Endothelial cell of umbilical vein (primary cell): ENCODE data around the gene PAQR4.

Experiments
- FOS ChIP-seq: IDR thresholded peaks from 2 replicates; pipeline ENCODE4 v1.6.1; 2011; ENCODE audit warnings: mild to moderate bottlenecking, low read length, moderate library complexity, borderline replicate concordance; ENCODE audit not compliant: insufficient read depth
- POLR2A ChIP-seq: IDR thresholded peaks from 2 replicates; pipeline ENCODE4 v1.6.1; 2012; ENCODE audit warnings: low read depth, mild to moderate bottlenecking, control low read depth, low read length
- POLR2AphosphoS5 ChIP-seq: IDR thresholded peaks from 2 replicates; pipeline ENCODE4 v1.6.1; 2012; ENCODE audit warnings: low read depth, mild to moderate bottlenecking, control low read depth, low read length, moderate library complexity; ENCODE audit not compliant: insufficient read depth
- TF ChIP-seq, protein P1 (sequence below), 2 donors: IDR thresholded peaks; 1 replicate in 1 of 2; 2 replicates in 1 of 2; pipeline ENCODE4 v1.5.1; 2011; ENCODE audit warnings: low read length in 2 of 2, mild to moderate bottlenecking in 2 of 2, moderate library complexity in 2 of 2, control low read depth in 1 of 2, inconsistent platforms in 1 of 2, low read depth in 1 of 2; ENCODE audit not compliant: insufficient read depth in 1 of 2; ENCODE audit errors: extremely low read depth in 1 of 2

DNA sequence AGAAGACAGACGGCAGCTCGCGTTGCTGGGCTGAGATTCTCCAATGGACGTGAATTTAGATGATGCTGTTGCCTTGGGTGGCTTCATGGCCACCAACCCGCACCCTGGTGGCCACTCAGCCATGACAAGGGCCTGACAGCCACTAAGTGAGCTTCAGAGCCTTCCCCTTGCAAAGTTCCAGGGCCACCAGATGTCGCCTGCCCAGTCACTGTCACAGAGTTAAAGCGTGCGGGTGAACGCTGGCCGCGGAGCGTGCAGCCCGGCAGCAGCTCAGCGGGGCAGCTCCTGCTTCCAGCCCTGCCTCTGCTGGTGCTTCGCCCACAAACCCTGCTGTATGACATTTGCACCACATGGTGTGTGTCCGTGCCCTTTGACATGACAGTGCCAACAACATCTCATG is 18.4 kb upstream of the PAQR4 start:
- TF ChIP-seq FOS (no peak), POLR2AphosphoS5 (no peak), POLR2A (no peak)
- TF ChIP-seq, protein P1, sequence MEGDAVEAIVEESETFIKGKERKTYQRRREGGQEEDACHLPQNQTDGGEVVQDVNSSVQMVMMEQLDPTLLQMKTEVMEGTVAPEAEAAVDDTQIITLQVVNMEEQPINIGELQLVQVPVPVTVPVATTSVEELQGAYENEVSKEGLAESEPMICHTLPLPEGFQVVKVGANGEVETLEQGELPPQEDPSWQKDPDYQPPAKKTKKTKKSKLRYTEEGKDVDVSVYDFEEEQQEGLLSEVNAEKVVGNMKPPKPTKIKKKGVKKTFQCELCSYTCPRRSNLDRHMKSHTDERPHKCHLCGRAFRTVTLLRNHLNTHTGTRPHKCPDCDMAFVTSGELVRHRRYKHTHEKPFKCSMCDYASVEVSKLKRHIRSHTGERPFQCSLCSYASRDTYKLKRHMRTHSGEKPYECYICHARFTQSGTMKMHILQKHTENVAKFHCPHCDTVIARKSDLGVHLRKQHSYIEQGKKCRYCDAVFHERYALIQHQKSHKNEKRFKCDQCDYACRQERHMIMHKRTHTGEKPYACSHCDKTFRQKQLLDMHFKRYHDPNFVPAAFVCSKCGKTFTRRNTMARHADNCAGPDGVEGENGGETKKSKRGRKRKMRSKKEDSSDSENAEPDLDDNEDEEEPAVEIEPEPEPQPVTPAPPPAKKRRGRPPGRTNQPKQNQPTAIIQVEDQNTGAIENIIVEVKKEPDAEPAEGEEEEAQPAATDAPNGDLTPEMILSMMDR (IDR thresholded peaks at IDR 0.05; ENCODE audit: extremely low read depth in 1 of 2, insufficient read depth in 1 of 2, low read depth in 1 of 2, low read length in 2 of 2), result no peak
